GM20431 (cell line): ENCODE data around the gene FCHSD2.
"Not testable (repeated sequence)": the region's sequence is repeated elsewhere in the genome, so short reads cannot be mapped to it uniquely, and the experiment has no call there.

ENCODE experiments used
- in situ Hi-C: fragments of 300-500 bp; cut with MseI, MboI; formaldehyde crosslinking; loops from one replicate; pipeline ENCODE4 v1.15.0; 2020; ENCODE audit warnings: low sequenced_read_pairs; ENCODE audit not compliant: unreplicated experiment

The FCHSD2 gene

GRCh38 chr11:72817966-72818365, 324.2 kb downstream of the FCHSD2 start:
- in situ Hi-C loops: no loop called here

GRCh38 chr11:72816404-72816990, 325.6 kb downstream of the FCHSD2 start:
- in situ Hi-C loops: no loop called here

GRCh38 chr11:72815110-72815618, 327.0 kb downstream of the FCHSD2 start:
- in situ Hi-C loops: no loop called here

- in situ Hi-C loops: no loop called here
Measured at GRCh38 chr11:72814286-72815109, 327.6 kb downstream of the FCHSD2 start, which contains the start of gene ATG16L2. ATG16L2 (plus strand) TSS chr11:72814411; CDS start chr11:72814446, 35 bp downstream.

- in situ Hi-C loops: no loop called here
Measured at GRCh38 chr11:72813740-72814285, 328.3 kb downstream of the FCHSD2 start.

- in situ Hi-C loops: no loop called here
Measured at GRCh38 chr11:72812967-72813739, 329.0 kb downstream of the FCHSD2 start.

GRCh38 chr11:72812604-72812966, 329.5 kb downstream of the FCHSD2 start:
- in situ Hi-C loops: no loop called here

GRCh38 chr11:72811686-72812085, 330.4 kb downstream of the FCHSD2 start:
- in situ Hi-C loops: not testable (repeated sequence)

- in situ Hi-C loops: no loop called here
Measured at GRCh38 chr11:72808331-72808798, 333.8 kb downstream of the FCHSD2 start.

- in situ Hi-C loops: no loop called here
Measured at GRCh38 chr11:72807792-72808191, 334.3 kb downstream of the FCHSD2 start.

GRCh38 chr11:72807021-72807693, 335.0 kb downstream of the FCHSD2 start:
- in situ Hi-C loops: no loop called here

GRCh38 chr11:72806378-72806777, 335.7 kb downstream of the FCHSD2 start:
- in situ Hi-C loops: not testable (repeated sequence)

GRCh38 chr11:72805216-72805615, 336.9 kb downstream of the FCHSD2 start:
- in situ Hi-C loops: no loop called here

GRCh38 chr11:72802822-72803221, 339.3 kb downstream of the FCHSD2 start:
- in situ Hi-C loops: no loop called here

GRCh38 chr11:72799441-72799840, 342.7 kb downstream of the FCHSD2 start:
- in situ Hi-C loops: no loop called here

GRCh38 chr11:72798361-72798760, 343.8 kb downstream of the FCHSD2 start:
- in situ Hi-C loops: no loop called here

GRCh38 chr11:72793425-72794367, 348.4 kb downstream of the FCHSD2 start, which contains the start of gene STARD10:
STARD10 (minus strand) TSS chr11:72794047; CDS start chr11:72781181, 12,866 bp downstream.
- in situ Hi-C loops: no loop called here

- in situ Hi-C loops: no loop called here
Measured at GRCh38 chr11:72793076-72793424, 349.1 kb downstream of the FCHSD2 start.
